GM12801 (cell line): ENCODE results near the gene NBEA.

ENCODE experiments used
- CTCF ChIP-seq: IDR thresholded peaks from one replicate; pipeline ENCODE4 v1.5.1; 2011; ENCODE audit warnings: control low read depth; ENCODE audit not compliant: insufficient read length; ENCODE audit errors: extremely low read depth

Gene NBEA

DNA sequence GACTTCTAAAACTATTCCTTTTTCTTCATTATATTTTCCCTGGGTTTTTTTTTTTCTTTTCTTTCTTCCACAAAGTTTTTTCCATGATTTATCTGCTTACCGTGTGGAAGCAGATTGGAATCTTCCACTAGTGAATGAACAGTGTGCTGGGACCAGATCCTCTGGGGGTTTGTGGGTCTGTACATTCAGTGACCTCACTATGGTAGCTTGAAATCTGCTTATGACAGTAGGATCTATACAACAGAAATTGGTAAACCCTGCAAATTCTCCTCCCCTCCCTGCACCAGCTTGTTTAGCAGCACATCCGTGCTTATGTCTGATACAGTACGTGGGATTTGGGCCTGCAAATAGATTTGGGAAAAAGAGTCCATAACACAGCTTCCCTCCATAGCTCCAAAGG lies 560.4 kb downstream of the NBEA start:
- no peak for TF ChIP-seq CTCF

GRCh38 chr13:35512271-35512920 lies 570.3 kb downstream of the NBEA start:
- TF ChIP-seq CTCF, result no peak

DNA sequence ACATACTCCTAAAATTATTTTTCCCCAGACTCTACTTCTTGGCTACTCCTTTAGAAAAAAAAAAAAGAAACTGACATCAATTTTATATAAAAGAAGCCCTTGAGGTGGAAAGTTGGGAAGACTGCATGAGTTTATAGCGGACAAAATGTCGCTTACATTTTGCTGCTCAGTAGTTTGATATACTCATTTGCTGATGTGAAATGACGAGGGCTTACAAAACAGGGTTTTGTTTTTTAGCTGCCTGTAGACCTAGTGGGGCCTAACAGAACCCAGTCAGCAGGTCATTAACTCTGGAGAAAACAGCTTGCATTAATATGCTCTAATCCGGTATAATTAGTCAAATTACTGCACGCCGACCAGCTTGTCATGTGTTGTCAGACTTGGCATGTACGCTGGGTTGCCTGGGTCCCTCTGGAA lies 572.0 kb downstream of the NBEA start:
- TF ChIP-seq CTCF, result no peak

DNA sequence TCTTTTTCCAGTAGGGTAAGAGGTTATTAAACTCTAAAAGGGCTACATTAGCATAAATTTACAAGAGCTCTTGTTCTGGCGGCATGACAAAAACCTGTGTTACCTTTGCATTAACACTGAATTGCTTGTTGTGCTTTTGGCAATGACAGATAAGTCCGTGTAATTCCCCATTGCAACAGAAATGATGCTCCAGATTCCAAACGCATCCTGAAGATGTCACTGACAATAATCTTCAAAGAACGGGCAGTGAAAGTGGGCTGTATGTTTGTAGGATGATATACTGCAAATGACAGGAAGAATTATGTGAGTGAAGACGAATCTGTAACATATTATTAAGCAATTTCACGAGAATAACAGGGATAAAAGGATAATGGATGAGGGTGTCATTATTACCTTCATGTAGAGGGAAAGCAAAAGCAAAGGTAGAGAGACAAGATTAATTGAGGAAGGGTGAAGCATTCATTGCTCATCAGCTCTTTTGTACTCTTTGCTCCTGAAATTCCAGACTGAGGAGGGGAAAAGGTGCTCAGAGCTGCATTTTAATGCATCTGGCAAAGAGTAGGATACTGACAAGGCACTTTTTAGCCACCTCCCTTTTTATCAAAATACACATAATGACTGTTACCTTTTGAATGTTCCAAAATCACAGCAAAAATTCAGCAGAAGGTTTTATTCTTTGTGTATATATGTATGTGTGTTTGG lies 572.9 kb downstream of the NBEA start:
- no peak for TF ChIP-seq CTCF

DNA sequence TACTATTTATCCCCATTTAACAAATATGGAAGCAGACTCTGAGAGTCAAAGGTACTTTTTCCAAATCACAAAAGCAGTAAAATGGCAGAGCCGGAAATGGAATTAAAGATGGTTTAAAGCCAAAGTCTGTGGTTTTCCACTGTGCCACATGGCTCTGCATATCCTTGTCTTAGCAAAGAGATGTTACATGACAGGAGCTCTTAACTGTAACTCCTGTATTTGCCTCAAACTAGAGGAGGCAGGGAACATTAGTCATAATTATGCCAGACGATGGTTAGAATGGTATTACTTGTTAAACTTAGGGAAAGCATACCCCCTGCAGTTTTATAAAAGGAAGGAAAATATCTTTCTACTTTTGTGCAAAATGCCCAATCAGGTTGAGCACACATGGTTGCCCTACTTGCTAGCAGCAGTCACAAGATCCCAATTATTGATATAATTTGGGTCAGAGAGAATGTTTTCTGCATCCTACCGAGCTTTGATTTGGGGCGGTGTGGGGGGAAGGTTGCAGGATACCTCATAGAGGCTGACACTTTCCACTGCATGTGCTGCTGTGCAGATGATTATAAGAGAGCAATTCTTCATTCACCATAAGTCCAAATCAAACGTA lies 576.4 kb downstream of the NBEA start:
- TF ChIP-seq CTCF, result no peak

- no peak for TF ChIP-seq CTCF
Observed at GRCh38 chr13:35524171-35524570, 582.1 kb downstream of the NBEA start.

GRCh38 chr13:35526577-35526976 lies 584.5 kb downstream of the NBEA start:
- no peak for TF ChIP-seq CTCF
